Thymus (tissue), 14 donors: ENCODE results near the gene ASB6. TPM values are rescaled to one million over a fixed set of nuclear protein-coding genes. Genes with fewer than 3 reads are reported as not detected.

Experiments
- DNase-seq, 9 donors: peaks; one replicate each; pipeline ENCODE4 v3.0.0-alpha.2; 2013; ENCODE audit warnings: low spot score in 9 of 9, low read depth in 6 of 9, missing footprints in 1 of 9
- H3K27ac ChIP-seq, 2 donors: one replicate each; pipeline ENCODE4 v1.5.1; 2013; ENCODE audit warnings: control low read depth in 1 of 2, low read depth in 1 of 2, low read length in 1 of 2, mild to moderate bottlenecking in 1 of 2, moderate library complexity in 1 of 2
- H3K27me3 ChIP-seq, 2 donors: one replicate each; pipeline ENCODE4 v1.5.1; 2013; ENCODE audit warnings: low read length in 1 of 2; ENCODE audit not compliant: control insufficient read depth in 2 of 2, insufficient read depth in 1 of 2
- H3K36me3 ChIP-seq, 2 donors: one replicate each; pipeline ENCODE4 v1.5.1; 2013; ENCODE audit warnings: low read length in 1 of 2, mild to moderate bottlenecking in 1 of 2, moderate library complexity in 1 of 2; ENCODE audit not compliant: control insufficient read depth in 2 of 2, insufficient read depth in 2 of 2
- H3K4me1 ChIP-seq, 2 donors: one replicate each; pipeline ENCODE4 v1.5.1; 2013; ENCODE audit warnings: low read length in 2 of 2; ENCODE audit not compliant: control insufficient read depth in 2 of 2, insufficient read depth in 2 of 2
- H3K4me3 ChIP-seq, 2 donors: one replicate each; pipeline ENCODE4 v1.5.1; 2013; ENCODE audit warnings: low read length in 2 of 2, control low read depth in 1 of 2, mild to moderate bottlenecking in 1 of 2
- H3K9me3 ChIP-seq, 2 donors: one replicate each; pipeline ENCODE4 v1.5.1; 2013; ENCODE audit warnings: low read length in 1 of 2, mild to moderate bottlenecking in 1 of 2; ENCODE audit not compliant: control insufficient read depth in 2 of 2, insufficient read depth in 1 of 2
- WGBS: extraction: QIAGEN DNeasy Blood & Tissue Kit; methylation state at CpG from one replicate; pipeline ENCODE4 v1.1.7; 2013; 5-methylcytosine and 5-hydroxymethylcytosine counted together
- long read RNA-seq, 10 donors: transcript quantifications; one replicate each; lab custom pipeline, GENCODE V29; 2026
- polyA plus RNA-seq: library from polyadenylated mRNA; stranded (reverse); fragments of 200-250 nt; gene quantifications from one replicate; pipeline ENCODE4 v1.2.3, GENCODE V29; 2013
- total RNA-seq: library from RNA; stranded (reverse); fragments of 120-200 nt; gene quantifications from one replicate; pipeline ENCODE4 v1.2.4, GENCODE V29; 2013
- donor health status: healthy.

Gene ASB6
- total RNA-seq (8.8 TPM), polyA plus RNA-seq (20.5 TPM)
- long read RNA-seq, donor 1, partial matches to known transcripts, result 0 of 1 reads
- long read RNA-seq, donor 1, other reads (novel, unspliced or antisense), result 0 of 1 reads
- long read RNA-seq, donor 2, result 0 reads
- long read RNA-seq, donor 3, partial matches to known transcripts, result 0 of 3 reads
- long read RNA-seq, donor 3, other reads (novel, unspliced or antisense), result 0 of 3 reads
- long read RNA-seq, donor 4, partial matches to known transcripts, result 0 of 3 reads
- long read RNA-seq, donor 4, other reads (novel, unspliced or antisense), result 0 of 3 reads
- long read RNA-seq, donor 5, transcript ASB6-201 (6 exons, 2,330 nt), result major isoform, 6 of 6 reads
- long read RNA-seq, donor 5, partial matches to known transcripts, result 0 of 6 reads
- long read RNA-seq, donor 5, other reads (novel, unspliced or antisense), result 0 of 6 reads
- long read RNA-seq, donor 6, transcript ASB6-201 (6 exons, 2,330 nt), result major isoform, 5 of 5 reads
- long read RNA-seq, donor 6, partial matches to known transcripts, result 0 of 5 reads
- long read RNA-seq, donor 6, other reads (novel, unspliced or antisense), result 0 of 5 reads
- long read RNA-seq, donor 7, partial matches to known transcripts, result 24 of 32 reads
- long read RNA-seq, donor 7, other reads (novel, unspliced or antisense), result 5 of 32 reads
- long read RNA-seq, donor 8, partial matches to known transcripts, result 0 of 4 reads
- long read RNA-seq, donor 8, other reads (novel, unspliced or antisense), result 0 of 4 reads
- long read RNA-seq, donor 9, partial matches to known transcripts, result 14 of 17 reads
- long read RNA-seq, donor 9, other reads (novel, unspliced or antisense), result 0 of 17 reads
- long read RNA-seq, donor 10, partial matches to known transcripts, result 0 of 2 reads
- long read RNA-seq, donor 10, other reads (novel, unspliced or antisense), result 0 of 2 reads

- DNase-seq, result peak in 8 of 9 donors; percentile 69 to 92 (median 82)
- H3K36me3 ChIP-seq, result peaks cover 26 to 31% of the 10 kb centered on the region in 2 donors
- peak within 1 kb of the TSS; percentile 37 to 66 for H3K27ac ChIP-seq
- under 1% methylated on average over 93 of the region's 93 CpGs for WGBS
- H3K9me3 ChIP-seq, result peaks cover 0 to 4% of the 10 kb centered on the region in 2 donors
- H3K4me1 ChIP-seq, result peaks cover 13 to 20% of the 10 kb centered on the region in 2 donors
- H3K4me3 ChIP-seq, result peak within 1 kb of the TSS; percentile 76 to 95
- H3K27me3 ChIP-seq, result peaks cover 0 to 5% of the 10 kb centered on the region in 2 donors
Observed at GRCh38 chr9:129641750-129642585, at the start of gene ASB6. Gene ASB6, minus strand, starts transcription at chr9:129642151. Its CDS starts 152 bp downstream, at chr9:129641999.

DNA sequence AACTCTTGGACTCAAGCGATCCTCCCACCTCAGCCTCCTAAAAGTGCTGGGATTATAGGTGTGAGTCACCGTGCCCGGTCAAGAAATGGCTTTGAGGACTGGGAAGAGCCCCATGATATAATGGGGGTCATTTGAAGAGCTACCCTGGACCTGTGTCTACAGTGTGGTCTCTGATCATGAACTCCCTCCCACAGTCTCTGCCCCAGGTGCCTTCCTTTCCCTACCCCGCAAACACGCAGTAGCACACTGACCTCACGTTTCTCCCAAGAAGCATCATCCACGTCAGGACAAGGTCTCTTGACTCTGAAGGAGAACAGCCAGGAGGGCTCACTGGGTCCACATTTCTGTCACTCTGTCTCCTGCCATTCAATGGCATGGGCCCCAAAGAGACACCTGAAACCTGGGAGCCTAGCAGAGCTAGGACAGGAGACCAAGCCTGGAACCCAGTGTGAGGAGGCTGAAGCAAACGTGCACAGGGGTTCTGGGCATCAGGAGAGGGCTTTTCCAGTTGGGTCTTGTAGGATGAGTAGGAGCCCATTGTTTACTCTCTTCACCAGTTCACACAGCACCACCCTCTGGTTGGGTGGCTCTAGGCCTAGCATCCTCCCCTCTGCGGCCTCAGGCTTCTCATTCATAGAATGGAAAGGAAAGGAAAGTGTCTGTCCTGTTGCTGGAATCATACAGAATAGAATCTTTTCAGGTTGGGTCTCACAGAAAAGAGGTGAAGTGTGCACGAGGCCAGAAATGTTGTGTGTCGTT is 46.5 kb upstream of the ASB6 start:
- no peak for DNase-seq
- H3K4me1 ChIP-seq, result no peaks in the 10 kb centered on the region
- no peaks in the 10 kb centered on the region for H3K9me3 ChIP-seq
- peaks cover 0 to 5% of the 10 kb centered on the region in 2 donors for H3K27me3 ChIP-seq
- no peak overlapping the region for H3K27ac ChIP-seq
- no peak overlapping the region for H3K4me3 ChIP-seq
- WGBS, result 93% methylated on average over 11 of the region's 11 CpGs
- no peaks in the 10 kb centered on the region for H3K36me3 ChIP-seq

DNA sequence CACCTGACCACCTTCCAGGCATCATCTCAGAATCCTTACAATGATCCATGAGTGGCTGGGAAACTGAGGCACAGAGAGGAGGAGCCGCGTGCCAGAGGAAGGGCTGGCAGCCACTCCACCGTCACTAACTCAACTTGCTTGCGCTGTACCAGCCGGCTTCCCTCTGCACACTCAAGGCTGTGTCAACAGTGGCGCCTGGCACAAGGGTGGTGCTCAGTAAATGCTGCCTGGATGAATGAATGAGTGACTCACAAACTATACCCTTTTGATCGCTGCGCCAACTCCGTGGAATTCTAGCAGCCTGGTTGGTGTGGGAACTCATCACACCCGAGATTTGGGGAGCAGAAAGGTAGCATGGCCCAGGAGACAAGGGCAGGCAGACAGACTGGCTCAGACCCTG is 45.4 kb upstream of the ASB6 start:
- H3K9me3 ChIP-seq, result no peaks in the 10 kb centered on the region
- no peaks in the 10 kb centered on the region for H3K36me3 ChIP-seq
- no peak for DNase-seq
- no peak overlapping the region for H3K27ac ChIP-seq
- peaks cover 0 to 5% of the 10 kb centered on the region in 2 donors for H3K27me3 ChIP-seq
- H3K4me1 ChIP-seq, result no peaks in the 10 kb centered on the region
- no peak overlapping the region for H3K4me3 ChIP-seq
- whole genome bisulfite sequencing, result 90% methylated on average over 10 of the region's 10 CpGs

DNA sequence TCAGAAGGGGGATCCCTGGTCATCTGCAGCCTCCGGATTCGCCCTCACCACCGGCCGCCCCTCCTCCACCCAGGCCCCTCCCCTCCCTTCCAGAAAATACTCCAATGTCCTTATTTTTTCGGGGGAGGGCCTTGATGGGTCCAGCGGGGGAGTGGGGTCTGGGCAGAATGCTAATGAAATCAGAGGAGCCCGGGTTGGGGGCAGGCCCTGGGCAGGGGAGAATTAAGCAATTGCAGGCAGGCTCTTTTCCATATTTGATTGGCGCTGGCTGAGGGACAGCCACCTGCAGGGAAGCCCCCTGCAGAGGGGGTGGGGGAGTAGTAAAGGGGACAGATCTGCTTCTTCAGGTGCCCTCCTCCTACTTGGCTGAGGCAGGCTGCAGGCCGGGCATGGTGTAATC is 44.8 kb upstream of the ASB6 start:
- no peak for DNase-seq
- Histone ChIP-seq H3K9me3 (no peaks in the 10 kb centered on the region), H3K4me1 (no peaks in the 10 kb centered on the region), H3K4me3 (no peak overlapping the region), H3K36me3 (no peaks in the 10 kb centered on the region), H3K27ac (no peak overlapping the region), H3K27me3 (peaks cover 0 to 11% of the 10 kb centered on the region in 2 donors)
- WGBS, result 87% methylated on average over 9 of the region's 9 CpGs

GRCh38 chr9:129685933-129686259 is 43.9 kb upstream of the ASB6 start:
- Histone ChIP-seq H3K27me3 (peaks cover 0 to 14% of the 10 kb centered on the region in 2 donors), H3K27ac (no peak overlapping the region)
- 91% methylated on average over 3 of the region's 3 CpGs for WGBS

DNA sequence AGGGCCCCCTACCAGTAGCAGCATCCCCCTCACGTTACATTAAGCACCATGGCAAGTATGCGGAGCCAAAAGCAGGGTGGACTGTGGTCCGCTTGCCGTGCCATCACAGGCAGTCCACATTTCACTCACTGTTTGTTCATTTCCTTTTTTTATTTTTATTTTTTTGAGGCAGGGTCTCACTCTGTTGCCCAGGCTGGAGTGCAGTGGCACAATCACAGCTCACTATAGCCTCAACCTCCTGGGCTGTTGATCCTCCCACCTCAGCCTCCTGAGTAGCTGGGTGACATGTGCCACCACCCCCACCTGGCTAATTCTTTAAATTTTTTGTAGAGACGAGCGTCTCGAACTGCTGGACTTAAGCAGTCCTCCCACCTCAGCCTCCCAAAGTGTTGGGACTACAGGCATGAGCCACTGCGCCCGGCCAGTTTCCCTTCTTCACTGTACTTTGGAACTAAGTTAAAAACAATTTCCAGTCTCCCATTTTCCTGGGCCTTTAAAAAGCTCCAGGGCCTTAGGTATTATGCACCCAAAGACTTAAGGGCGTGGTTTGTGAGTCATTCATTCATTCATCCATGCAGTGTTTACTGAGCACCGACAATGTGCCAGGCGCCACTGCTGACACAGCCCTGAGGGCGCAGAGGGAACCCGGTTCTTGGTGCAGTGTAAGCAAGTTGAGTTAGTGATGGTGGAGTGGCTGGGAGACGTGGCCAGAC is 43.4 kb upstream of the ASB6 start:
- no peaks in the 10 kb centered on the region for H3K4me1 ChIP-seq
- no peaks in the 10 kb centered on the region for H3K9me3 ChIP-seq
- no peak overlapping the region for H3K4me3 ChIP-seq
- H3K27me3 ChIP-seq, result peaks cover 0 to 14% of the 10 kb centered on the region in 2 donors
- WGBS, result 90% methylated on average over 15 of the region's 15 CpGs
- H3K36me3 ChIP-seq, result no peaks in the 10 kb centered on the region
- H3K27ac ChIP-seq, result no peak overlapping the region
- DNase-seq, result no peak

More at GRCh38 chr9:129685933-129686259, 43.9 kb upstream of the ASB6 start:
- Histone ChIP-seq H3K9me3 (no peaks in the 10 kb centered on the region), H3K36me3 (no peaks in the 10 kb centered on the region), H3K4me1 (no peaks in the 10 kb centered on the region), H3K4me3 (no peak overlapping the region)
- no peak for DNase-seq

- H3K9me3 ChIP-seq, result no peaks in the 10 kb centered on the region
- H3K27ac ChIP-seq, result no peak overlapping the region
- H3K27me3 ChIP-seq, result peaks cover 0 to 36% of the 10 kb centered on the region in 2 donors
- no peaks in the 10 kb centered on the region for H3K36me3 ChIP-seq
- no peaks in the 10 kb centered on the region for H3K4me1 ChIP-seq
- no peak for DNase-seq
- H3K4me3 ChIP-seq, result no peak overlapping the region
- 88% methylated on average over 7 of the region's 7 CpGs for WGBS
Observed at GRCh38 chr9:129682381-129682780, 40.4 kb upstream of the ASB6 start.

DNA sequence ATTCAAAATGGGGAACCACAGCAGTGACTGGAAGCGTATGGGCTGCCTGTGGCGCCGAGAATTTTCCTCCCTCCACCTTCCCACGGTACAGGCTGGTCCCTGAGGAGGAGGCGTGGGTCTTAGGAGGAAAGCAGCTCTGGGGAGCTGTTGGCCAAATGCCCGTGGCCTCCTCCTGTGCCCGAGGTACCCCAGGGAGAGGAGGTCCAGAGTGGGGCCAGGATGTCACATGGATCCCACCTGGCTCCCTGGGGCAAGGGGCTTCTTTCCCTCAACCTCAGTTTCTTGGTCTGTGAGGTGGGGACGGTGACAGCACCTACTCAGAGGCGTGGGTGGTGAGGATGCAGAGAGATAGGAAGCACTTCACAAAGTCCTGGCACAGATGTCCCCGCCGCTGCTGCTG is 40.0 kb upstream of the ASB6 start:
- Histone ChIP-seq H3K4me3 (no peak overlapping the region), H3K27me3 (peaks cover 0 to 41% of the 10 kb centered on the region in 2 donors), H3K9me3 (no peaks in the 10 kb centered on the region), H3K36me3 (no peaks in the 10 kb centered on the region), H3K4me1 (no peaks in the 10 kb centered on the region), H3K27ac (no peak overlapping the region)
- 78% methylated on average over 11 of the region's 11 CpGs for WGBS
- DNase-seq, result no peak
